Measurements from ENCODE around the gene NR0B2.

The NR0B2 gene

DNA sequence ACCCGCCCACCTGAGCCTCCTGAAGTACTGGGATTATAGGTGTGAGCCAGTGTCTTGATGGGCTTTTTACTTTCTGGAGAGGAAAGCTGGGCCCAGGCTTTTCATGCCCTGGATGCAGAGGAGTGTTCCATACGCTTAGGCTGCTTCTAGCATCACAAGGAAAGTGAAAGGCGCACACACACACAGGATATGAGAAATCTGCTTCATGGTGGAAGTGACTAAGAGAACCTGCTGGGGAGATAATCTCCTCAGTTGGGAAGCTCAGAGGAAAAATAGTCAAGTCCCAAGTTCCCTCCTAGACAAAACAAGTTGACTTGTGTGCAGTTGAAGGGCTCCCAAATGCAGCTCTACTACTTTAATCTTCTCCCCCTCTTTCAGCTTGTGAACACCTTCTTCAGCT, 9.9 kb upstream of the NR0B2 start:
- no peak for DNase-seq

DNA sequence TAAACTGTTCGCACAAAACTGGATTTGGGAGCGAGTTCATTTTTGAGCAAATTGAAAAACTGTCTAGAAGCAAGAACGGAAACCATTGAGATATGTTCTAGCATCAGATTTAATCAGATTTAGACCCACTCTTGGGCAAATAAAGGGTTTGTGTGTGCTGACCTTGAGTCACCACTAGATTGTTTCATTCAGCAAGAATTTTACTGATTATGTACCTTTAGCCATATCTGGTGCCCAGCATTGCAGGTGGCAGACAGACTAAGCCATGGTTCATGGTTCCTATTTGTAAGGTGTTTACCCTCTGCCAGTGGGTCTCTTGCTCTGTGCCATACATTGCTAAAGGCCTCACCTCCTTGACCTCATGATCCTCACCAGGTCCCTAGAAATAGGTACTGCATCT, 9.1 kb upstream of the NR0B2 start:
- DNase-seq, result no peak

DNA sequence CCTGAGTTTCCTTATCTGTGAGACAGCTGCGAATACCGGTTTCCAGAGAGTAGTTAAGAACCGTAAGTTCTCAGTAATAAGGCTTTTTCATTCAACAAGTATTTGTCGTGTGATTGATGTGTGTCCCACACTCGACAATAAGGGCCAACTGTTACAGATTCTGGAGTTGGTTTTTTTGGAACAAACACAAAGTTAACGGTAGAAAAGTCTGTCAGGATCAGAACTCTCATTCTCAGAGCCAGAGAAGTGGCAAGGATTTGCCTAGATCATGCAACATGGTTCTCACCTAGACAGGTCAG, 8.6 kb upstream of the NR0B2 start:
- no peak for DNase-seq

DNA sequence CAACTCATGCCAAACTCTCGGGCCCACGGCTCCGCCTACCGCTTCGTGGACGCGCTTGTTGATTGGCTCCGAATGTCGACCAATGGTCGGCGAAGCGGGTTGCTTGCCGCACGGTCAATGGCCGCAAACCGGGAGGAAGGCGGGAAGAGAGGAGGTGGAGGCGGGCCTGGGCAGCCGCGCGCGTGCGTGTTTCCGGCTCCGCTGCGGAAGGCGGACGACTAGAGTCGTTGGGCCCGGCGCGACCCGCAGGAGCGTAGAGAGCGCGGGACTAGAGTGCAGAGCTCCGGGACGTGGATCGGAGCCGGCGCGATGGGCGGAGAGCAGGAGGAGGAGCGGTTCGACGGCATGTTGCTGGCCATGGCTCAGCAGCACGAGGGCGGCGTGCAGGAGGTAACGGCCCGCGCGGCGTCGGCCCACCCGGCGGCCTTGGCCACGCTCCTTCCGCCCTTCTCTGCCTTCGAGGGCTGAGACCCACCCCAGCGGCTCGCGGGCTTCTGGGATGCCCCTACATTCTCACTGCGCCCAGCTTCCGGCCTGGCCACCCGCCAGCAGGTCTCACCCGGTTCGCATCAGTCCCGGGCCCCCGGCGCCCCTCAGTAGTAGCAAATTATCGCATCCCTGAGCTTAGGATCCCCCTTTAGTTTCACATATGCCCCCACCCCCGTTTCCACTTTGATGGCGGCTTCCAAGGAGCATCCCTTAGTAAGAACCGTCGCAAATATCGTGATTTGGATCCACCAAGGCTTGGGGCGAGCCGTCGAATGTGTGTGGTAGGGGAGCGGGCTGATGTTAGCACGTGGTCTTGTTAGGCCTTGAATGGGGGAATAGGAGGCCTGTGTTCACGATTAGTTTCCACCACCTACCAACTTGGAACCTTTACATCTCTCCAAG, 8.0 kb upstream of the NR0B2 start, which contains the start of gene NUDC:
NUDC (plus strand) TSS at position 204 of the 891 bp plus-strand sequence; CDS start at position 310, 106 bp downstream.
- peak; percentile 97 for DNase-seq

DNA sequence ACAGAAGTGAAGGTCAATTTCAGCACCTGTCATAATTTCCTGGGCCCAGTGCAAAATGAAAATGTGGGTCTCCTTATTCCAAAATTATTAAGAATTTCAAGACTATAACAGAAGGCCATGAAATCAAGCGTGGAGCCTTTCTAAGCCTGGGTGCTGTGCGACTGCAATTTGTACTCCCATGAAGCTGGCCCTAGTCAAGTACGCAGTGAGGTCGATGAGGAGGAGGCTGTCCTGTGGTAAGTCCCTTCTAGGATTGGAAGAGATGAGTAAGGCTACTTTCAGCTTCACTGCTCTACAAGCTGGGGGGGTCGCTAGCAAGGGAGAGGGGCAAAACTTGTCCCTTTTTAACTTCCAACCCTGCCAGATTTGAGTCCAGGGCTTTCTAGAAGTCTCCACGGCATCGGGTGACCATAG, 7.4 kb upstream of the NR0B2 start:
- DNase-seq, result peak in 1 of 2 experiments; percentile 70

DNA sequence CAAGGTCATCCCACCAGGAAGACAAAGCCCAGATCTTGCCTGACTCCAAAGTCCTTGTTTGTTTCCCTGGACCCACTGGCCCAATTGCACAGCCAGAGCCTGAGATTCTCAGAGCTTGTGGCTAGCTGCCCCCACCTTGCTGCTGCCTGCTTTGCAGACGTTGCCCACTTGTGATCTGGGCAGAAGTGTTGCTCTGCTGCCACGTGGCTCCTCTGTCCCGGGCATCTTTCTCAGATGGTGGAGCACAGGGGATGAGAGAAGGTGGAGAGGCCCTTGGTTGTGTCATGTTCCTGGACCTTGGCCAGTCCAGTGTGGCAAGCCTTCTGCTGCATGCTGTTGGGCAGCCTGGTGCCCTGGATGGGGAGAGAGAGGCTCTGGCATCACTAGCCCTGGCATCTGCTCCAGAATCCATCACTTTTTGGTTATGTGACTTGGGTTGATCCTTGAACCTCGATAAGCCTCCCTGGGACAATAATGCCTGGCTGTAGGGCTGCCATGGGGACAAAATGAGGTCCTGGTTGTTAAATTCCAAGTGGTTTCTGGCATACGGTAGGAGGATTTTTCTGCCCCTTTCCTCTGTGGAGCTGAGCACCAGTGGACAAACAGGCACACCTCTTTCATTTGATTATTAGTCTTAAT, 1.5 kb upstream of the NR0B2 start:
- DNase-seq, result peak in 1 of 2 experiments; percentile 46

DNA sequence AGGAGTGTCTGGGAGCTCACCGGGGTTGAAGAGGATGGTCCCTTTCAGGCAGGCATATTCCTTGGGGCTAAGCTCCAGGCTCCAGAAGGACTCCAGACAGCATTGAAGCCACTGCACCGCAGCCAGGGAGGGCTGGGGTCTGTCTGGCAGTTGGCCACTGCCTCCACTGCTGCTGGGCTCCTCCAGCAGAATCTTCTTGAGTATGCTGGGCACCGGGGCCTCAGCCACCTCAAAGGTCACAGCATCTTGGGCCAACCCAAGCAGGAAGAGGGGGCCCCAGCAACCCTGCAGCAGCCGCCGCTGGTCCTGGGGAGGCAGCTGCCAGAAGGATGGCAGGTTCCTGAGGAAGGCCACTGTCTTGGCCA, 404 bp downstream of the NR0B2 start:
- DNase-seq, result no peak

DNA sequence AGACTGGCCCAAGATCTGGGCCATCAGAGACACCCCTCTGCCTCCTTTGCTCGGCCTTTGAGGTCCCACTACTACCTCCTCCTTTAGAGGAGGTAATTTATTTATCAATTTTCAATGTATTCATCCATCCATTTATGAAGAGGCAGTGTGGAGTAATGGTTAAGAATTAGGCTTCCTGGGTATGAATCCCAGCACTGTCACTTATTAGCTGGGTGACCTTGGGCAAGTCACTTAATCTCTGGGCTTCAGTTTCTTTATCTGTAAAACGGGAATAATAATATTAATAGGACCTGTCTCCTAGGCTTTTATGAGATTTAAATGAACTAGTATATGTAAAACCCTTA, 1.7 kb downstream of the NR0B2 start:
- DNase-seq, result no peak

DNA sequence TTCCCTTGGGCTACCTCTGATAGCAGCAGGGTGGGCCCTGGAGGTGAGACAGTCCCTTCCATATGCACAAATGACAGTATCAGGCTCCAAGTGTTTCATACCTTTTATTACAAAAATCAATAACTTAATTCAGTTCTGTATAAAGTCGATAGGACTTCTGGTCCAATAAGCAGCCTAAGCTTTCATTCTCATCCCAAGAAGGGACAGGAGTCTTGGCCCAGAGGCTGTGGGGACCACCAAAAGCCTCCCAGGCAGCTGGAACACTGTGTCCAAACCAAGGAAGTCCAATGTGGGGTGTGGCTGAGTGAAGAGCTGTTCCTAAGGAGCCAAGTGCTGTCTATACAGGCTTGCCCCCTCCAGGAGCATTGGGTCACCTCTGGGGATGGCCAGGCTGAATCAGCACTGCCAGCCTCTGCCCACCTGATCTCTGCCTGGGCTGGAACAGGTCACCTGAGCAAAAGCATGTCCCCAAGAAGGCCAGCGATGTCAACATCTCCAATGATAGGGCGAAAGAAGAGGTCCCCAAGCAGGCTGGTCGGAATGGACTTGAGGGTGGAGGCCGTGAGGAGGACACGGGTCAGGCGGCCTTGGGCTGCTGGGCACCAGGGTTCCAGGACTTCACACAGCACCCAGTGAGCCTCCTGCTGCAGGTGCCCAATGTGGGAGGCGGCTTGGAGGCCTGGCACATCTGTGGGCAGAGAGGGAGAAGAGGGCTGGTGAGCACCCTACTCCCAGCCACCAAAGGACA, 2.2 kb downstream of the NR0B2 start:
- DNase-seq, result no peak

DNA sequence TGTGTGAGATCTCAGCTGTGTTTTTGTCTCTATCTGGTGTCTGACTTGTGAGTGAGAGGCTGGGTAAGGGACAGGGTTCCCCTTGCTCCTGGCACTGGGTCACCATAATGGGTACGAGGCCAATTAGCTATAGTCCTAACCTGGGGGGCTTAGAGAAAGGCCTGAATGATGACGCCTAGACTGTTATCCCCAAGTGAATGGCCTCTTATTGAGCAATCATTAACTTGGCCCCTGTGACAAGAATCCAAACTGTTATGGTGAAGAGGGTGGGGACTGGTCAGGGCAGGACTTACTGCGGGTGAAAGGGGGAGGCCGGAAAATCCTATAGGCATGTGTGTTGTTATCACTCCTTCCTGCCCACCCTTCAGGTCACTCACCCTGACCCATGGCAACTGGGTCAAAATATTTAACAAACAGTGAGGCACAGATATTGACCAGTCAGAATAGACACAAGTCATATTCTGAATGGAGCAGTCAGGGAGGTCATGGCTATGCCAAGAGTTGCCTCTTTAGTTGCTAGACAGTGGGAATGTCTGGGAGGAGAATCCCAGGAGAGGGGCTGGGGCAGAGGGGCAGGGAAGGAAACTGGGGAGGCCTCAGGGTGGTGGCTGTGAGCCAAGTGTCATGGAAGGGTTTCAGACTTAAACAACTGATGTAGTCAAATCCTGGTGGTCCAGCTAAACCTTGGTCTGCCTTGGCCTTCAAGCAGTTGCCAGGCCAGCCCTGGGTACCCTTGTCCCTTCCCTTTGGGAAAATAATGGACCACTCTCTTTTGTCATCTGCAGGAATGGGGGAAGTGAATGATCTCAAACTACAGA, 3.2 kb downstream of the NR0B2 start:
- DNase-seq, result no peak

DNA sequence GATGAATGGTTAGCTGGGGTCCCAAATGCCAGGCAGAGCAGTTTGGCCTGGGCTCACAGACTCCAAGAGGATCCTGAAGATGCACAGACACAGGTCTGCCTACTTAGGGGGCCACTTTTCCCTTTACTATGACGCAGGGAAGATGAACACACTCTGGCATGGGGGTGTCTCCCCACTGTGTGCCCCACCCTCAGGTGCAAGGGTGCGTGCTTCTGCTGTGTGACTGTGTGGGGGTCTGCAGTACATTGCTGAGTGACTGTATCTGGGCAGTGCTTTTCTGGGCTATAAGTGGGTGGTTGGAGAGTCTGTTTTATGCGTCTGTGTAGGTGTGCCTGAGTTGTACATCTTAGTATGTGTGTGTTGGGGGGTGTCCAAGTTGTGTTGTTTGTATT, 3.8 kb downstream of the NR0B2 start:
- DNase-seq, result no peak

DNA sequence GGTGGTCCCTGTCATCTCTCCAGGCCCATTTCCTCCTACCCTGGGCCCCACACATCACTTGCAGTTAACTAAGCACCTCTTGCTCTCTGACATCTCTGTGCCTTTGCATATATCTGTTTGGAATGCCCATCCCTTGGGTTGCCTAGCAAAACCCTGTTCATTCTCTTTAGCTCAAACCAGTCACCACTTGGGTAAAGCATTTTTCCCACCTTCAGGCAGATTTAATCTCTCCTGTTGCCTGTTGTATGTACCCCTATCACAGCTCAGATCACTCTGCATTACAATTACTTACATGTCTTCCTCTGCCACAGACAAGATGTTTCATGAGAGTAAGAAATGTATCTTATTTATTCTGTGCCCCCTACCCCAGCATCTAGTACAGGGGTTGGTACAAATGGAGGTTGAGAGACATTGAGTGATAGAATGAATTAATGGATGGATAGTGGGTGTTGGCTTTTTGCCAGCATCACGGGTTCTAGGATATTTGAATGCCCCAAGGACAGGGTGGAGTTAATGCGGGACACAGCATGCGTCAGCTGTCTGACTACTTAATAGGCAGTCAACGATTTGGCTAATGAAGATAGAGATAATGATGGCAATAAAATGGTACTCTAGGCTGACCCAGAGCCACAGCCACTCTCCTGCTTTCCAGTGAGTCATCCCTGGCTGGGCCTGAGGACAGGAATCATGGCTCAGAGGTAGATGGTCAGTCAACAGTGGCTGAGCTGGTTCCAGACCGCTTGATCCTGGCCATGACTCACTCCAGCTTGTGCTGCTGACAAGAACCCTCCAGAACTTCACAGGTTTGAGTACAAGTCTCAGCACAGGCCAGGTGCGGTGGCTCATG, 6.5 kb downstream of the NR0B2 start:
- DNase-seq, result no peak

DNA sequence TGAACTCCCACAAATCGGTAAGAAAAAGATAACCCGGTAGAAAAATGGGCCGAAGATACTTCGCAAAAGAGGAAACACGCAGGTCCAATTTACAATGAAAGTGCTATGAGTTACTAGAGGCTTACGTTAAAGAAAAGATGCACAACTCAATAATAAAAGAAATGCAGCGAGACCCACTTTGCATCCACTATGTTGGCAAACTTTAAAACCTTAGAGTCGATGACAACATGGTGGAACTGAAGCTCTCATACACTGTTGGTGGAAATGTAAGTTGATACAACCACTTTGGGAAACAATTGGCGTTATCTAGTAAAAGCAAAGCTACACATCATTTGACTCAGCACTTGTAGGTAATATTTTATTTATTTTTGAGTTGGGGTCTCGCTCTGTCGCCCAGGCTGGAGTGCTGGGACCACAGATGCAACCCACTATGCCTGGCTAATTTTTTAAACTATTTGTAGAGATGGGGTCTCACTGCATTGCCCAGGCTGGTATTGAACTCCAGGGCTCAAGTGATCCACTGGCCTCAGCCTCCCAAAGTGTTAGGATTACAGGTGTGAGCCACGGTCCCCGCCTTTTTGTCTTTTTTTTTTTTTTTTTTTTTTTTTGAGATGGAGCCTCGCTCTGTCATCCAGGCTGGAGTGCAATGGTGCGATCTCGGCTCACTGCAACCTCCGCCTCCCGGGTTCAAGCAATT, 12.8 kb downstream of the NR0B2 start:
- DNase-seq, result no peak

DNA sequence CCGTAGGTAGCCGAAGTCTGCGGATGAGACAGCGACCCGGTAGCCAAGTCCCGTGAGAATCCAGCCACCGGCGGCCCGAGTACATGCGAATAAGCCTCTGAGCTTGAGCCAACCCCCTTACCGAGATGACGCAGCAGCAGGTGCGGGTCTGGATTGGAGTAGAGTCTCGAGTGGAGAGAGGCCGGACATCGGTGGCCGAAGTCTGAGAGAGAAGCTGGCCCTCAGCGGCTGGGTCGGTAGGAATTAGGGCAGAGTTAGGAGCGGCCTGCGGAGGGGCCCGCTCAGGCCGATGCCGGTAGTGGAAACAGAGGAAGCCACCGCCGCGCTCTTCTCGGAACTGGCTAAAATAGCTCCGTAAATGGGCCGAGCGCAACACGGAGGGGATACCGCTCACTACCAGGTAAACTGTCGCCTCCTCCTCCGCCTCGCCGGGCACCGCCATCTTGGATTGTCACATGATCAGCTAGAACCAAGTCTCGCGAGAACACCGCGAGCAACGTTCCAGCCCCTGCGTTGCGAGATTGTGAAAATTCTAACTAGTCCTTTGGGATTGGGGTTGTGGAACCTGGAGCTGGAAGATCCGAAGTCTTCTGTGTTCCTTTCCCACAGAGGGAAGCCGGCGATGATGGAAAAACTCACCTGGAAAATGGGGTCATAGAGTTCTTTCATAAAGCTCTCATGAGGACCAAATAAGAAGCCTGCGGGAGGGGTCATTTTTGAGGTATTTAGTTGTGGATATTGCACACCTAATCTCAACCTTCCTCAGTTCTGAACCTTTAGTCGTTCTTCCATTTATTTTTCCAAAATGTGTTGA, 13.6 kb downstream of the NR0B2 start, which contains the start of gene GPATCH3:
GPATCH3 (minus strand) TSS at position 467 of the 814 bp plus-strand sequence; CDS start at position 442, 25 bp downstream.
- DNase-seq, result peak; percentile 86 to 91

DNA sequence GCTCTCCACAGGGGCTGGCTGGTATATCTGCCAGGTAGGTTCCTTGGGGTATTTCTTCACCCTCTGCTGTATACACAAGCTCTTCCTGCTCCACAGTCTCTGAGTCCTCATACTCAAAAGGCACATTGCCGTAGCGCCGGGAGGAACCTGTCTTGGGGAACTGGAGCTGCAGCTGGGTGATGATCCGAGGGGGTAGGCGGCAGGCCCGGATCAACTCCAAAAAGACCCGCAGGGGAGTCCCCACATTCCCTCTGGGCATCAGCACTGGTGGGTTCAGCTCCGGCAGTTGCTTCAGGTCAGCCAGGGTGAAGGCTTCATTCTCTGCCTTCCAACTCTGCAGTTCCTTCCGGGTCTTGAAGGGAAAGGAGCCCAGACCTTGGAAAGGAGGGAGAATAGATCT, 16.4 kb downstream of the NR0B2 start:
- no peak for DNase-seq

DNA sequence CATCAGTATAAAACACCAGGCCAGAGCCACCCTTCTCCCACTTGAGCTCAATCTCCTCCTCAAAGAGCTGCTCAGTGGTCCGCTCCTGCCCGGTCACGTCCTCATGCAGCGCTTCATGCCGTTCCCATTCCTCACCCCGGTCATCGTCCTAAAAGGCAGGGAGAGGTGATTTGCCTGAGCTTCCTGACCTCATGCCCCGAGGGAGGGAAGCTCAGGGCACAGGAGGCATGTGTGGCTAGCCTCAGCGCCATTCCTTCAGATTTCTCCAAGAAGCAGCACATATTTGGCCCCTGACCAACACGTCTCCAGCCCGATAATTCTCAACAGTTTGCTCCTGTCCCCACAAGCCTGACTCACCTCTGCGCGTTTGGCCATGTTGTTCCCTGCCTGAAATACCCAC, 19.5 kb downstream of the NR0B2 start:
- DNase-seq, result no peak

DNA sequence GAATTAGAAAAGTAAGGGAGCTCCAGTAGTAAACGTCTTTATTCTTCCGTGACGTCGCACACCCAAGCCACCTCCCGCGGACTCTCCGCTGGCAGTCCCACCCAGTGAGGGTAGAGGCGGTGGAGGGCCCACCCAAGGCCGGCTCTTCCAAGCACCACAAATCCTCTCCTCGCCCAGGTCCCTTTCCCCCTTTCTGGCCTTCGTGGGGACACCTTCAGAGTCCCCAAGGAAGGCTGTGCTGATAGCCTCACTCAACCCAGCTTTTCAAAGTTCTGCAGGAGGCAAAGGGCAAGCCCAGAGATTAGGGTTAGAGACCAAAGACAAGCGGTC, 23.3 kb downstream of the NR0B2 start:
- DNase-seq, result no peak

DNA sequence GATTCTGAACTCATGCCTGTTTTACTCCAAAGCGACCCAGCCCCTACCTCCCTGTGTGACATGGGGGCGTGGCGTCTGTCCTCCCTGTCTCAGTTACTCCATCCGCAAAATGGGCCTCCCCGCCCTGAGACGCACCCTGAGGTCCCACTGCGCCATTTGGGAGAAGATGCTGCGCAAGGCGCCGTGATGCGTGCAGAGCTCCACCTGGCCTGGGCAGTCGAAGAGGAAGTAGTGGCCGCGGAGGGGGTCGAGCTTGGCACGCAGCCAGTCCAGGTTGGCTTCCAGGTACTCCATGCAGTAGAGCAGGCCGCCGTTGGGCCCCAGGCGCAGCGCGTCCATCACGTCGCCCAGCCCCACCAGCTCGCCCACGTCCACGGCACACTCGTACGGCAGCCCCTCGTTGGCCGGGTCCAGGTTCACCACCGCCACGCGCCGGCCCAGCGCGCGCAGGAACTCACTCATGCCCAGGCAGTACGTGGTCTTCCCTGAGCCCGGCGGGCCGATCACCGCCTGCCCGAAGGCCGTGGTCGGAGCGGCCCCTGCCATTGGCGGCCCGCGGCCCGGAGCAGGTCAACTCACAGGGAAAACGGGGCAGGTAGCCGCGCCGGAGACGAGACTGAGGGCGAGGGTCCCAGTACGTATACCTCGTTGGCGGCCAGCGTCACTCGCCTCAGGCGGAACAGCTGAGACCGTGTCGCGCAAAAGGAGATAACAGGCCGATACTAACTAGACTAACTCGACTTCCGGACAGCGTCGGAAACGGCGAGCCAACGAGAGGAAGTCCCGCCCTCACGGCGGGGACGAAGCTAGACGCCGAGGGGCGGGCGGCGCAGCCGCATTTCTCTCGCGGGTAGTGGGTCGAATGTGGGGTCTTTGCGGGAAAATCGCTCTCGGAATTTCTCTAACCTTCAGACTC, 24.0 kb downstream of the NR0B2 start, which contains the start of gene GPN2:
GPN2 (minus strand) TSS at position 733 of the 916 bp plus-strand sequence; CDS start at position 546, 187 bp downstream.
- DNase-seq, result peak; percentile 62 to 82

DNA sequence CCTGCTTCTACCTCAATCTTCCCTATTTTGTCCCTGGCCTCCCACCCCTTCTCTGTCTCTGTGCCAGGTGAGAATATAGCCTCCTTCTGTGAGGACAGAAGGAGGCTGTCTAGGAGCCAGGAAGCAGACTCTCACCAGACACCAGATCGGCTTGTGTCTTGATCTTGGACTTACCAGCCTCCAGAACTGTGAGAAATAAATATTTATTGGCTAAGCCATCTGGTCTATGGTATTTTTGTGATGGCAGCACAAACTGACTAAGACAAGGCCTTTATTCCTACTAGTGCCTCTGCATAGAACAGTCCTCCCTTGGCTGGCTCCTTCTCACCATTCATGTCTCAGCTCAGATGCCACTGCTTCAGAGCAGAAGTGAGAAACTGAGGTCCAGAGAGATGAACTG, 25.5 kb downstream of the NR0B2 start:
- DNase-seq, result no peak

Data from SHP77 (cell line).